Pulmonary artery endothelial cell (primary cell): ENCODE measurements around the gene PDYN. TPM values are rescaled to one million over a fixed set of nuclear protein-coding genes. Genes with fewer than 3 reads are reported as not detected.

Source experiments
- DNase-seq: peaks from one replicate; pipeline ENCODE4 v3.0.0-alpha.2; 2011; ENCODE audit warnings: low read depth, low spot score
- total RNA-seq: library from RNA; depleted of rRNA; stranded (reverse); fragments of >200 nt; gene quantifications from 2 replicates; pipeline ENCODE4 v1.2.3, GENCODE V29; 2014

The PDYN gene
- total RNA-seq, 1 donor from 2014 or later: not detected

DNA sequence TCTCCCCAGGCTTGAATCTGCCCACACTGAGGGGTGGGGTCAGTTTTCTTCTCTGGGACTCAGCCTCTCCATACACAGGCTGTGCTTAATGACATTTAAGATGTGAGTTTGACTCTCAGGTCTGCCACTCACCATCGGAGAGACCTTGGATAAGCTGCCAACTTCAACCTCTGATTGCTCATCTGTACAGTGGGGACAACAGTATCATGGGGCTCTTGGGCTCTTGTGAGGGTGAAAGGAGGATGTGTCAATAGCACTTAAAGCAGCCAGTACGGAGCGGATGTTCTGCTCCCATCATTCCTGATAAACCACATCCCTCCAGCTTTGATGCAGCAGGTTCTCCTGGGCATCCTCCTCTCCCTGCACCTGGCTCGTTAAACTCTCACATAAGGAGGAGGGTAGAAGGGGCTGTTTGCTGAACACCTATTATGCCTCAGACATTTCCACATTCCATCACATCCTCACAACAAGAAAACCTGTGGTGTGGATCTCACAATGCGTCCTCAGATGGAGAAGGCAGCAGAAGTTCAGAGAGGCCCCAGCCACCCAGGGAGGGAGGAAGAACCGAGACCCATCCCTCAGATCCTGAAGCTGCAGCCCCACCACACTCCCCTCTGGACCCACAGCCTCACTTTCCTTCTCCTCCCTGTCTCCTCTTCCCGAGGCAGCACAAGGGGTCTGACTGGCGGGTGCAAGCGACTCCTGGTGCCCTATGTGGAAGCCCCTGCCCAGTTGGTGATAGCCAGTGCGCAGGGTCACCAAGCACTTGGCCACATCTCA lies 1.9 kb upstream of the PDYN start:
- no peak for DNase-seq

DNA sequence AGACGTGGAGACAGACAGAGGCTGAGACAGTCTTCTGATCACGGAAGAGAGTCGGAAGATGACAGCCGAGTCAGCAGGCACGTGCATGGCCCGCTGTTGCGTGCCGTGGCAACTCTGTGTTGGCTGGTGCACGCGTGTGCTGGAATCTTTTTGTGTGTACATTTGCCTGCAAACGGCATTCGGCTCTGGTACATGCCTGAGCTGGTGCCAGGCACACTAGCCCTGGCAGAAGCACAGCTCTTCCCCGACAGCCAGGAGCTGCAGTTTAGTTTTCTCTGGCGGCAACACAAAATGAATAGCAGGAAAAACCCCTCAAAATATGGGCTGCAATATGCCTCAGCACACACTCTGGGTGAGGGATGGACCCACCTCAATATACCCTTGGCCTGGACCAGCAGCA lies 769 bp upstream of the PDYN start:
- no peak for DNase-seq

DNA sequence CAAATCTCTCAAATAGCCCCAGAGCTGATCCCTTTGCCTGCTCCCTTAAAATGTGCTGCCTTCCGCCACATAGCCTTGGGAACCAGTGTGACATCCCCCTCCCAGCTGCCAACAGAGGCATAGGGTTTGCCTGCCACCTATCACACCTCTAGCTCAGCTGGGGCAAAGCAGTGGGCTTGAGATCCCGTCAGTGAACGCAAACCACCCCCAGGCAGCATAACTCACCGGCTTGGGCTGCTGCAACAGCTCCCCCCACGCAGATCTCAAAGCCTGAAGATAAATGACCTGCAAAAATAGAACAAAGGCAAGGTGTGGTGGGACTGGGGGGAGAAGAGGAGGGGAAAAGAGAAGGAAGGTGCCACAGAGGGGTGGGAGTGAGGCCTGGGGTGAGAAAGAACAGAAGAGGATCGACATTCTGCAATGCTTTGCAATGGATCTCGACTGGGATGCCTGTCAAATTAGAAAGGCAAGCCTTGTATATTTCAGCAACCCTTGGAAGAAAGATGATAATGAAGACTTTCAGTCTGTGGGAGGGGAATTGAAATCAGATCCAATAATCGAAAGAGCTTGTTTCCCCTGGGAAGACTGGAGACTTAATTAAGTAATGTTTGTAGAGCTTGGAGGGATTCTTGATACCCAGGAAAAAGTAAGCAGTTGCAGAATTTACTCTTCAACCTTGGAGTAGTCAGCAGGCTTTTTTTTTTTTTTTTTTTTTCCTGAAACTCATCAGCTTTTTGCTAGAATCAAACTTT lies 1.3 kb downstream of the PDYN start:
- no peak for DNase-seq

DNA sequence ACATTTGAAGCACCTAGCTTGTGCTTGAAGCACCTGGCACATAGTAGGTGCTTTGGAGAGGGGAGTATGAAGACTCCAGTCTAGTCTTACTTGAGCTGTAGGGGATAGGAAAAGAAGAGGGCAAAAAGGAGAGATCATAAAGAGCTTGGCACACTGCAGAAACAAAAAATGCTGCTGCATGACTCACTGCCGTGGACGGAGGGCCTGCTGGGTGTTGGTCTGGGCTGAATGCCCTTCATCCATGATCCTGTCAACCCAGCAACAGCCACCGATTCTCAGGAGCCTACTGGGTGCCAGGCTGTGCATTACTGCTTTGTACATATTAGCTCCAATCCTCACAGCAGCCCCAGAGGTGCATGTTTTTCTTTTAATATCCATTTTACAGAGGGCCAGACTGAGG lies 6.0 kb downstream of the PDYN start:
- no peak for DNase-seq

DNA sequence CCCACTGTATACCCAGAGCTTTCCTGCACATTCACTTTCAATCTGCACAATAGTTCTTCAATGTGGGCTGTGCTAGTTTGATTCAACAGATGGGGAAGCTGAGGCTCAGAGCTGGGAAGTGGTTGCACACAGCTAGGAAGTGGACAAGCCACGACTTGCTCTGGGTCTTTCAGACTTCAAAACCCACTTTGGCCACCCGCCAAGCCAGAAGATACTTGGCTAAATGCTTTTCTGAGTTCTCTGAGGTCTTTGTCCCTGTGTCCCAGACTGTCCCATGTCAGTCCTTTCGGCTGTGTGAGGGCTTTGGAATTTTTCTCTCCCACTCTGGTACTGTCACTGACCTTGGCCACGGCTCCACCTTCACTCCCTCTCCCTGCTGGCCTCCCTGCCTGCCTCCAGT lies 10.6 kb downstream of the PDYN start:
- no peak for DNase-seq

DNA sequence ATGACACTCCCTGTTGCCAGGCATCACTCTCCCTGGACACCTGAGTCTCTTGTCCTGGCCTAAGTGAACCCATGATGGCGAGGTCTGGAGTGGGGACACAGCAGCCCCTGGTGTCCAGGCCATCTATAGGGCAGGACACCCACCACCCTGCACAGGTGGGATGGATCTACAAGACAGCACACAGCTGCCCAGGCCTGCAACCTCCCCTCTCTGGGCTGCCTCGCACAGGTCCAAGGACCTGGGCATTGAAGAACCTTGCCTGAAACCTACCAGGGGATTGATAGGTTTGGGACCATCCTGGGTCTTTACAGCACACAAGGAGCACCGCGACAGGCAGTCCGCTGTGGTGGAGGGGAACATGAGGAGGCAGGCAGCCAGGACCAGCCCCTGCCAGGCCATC lies 11.2 kb downstream of the PDYN start:
- no peak for DNase-seq

DNA sequence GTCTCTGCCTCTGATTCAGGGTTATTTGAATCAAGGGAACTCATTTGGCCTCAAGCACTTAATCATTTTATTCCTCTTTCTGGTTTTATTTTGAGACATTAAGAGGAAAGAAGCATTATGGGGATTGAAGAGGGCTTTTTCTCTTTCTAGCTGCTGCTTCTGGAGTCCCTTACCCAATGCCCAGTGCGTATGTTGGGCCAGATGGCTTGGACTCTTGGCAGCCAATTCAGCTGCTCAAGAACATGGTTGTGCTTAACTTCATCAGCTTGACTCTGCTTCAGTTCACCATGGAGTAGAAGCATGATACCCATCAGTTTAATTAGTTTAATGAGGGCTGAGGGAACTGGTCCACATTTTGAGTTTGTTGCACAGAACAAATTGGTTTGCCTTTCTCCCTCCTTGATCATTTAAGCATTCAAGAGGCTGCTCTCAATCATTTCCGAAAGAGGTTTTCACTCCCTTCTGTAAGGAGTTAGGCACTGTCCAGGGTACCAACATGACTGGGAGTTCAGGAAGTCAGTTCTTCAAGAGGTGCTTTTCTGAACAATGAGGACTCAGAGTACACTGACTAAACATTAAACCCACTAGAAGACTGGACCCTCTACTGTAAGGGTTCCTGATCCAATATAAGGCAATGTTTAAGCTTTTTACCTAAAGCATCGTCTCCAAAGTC lies 14.6 kb downstream of the PDYN start:
- no peak for DNase-seq

DNA sequence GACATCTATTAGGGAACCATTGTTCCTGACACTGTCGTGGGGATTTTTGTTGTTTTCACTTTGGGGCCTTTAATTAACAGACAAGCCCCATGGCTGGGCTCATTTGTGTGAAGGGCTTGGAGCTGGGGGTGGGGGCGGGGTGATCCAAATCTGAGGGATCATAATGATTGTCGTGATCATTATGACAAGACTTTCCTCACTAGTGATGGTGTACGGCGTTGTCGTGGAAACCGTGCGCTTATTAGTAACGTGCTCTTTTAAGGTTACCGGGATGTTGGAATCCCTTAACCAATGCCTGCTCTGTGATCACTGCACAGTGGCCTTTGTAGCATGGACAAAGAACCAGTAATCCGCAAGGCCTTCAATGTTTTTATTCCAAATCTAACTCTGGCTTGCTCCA lies 18.6 kb downstream of the PDYN start:
- no peak for DNase-seq

DNA sequence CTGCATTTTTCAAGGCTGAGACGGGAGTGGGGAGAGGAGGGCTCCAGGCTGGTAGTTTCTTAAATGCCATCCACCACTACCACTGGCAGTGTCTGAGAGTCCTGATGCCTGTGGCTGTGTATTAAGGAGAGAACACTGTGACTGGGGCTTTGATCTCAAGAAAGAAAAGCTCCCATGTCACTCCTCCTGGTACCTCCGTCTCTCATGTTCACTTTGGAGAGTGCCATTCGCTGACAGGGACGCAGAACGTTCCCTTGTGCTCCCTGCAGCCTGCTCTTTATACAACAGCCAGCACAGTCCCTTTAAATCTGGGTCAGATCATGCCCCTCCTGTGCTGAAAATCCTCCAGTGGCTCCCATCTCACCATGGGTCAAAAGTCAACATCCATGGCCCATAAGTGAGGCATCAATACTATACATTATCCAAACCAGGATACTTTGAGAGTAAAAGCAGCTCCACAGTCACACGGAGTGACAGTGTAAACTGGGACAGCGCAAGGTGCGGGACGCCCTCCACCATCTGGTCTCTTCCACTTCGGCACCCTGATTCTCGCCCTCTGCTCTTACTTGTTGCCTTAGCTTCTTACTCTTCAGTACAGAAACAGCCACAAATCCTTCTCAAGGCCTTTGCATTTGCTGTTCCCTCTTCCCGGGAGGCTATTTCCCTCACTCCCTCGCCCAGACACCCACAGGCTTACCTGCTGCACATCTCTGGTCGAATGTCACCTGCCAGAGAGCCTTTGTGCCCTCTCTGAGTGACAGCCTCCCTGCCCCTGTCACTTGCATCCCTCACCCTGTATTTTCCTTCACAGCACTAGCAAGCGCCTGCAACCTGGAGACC lies 20.0 kb downstream of the PDYN start:
- DNase-seq: no peak

DNA sequence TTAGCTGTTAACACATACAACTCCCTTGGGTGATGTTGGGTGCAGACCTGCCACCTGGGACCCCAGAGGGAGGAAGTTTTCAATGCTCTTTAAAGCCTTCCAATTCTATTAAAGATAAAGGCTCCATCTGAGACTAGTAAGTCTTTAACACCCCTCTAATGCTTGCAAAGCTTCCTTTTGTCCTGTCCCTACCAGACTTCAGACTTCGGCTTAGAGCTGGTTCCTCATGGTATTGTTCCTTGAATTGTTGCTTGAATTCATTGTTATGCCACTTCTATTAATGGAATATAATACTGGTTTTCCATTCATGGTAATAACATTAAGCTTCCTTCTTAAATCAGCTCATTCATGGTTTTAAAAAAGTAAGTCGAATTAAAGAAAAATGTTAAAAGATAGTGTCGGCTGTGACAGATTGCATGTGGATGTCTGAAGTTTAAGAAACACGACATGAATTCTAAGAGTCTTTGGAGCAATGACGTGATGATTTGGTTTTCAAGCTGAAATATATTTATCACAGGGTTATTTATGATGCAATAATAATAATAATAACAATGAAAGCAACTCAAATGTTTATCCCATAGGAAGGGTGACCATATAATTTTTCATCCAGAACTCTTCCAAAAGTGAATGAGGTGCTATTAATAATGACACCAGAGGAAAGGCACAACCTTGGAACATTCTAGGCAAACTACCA lies 21.8 kb downstream of the PDYN start:
- DNase-seq: no peak

DNA sequence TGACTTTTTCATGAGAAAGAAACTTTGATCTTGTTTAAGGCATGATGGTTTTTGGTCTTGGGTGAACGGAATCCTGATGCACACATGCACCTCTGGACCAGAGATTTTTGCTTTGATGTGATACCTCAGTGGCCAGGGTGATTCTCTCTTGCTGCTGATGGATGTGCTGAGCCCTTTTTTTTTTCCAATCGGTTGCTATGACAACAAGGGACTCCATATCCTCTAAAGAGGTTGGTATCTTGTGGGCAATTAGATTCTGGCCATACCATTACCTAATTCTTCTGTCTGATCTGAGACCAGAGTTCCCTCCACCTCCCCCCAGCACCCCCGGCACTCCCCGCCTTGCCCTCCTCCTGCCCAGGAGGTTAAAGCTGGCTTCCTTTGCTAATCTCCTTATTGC lies 24.9 kb downstream of the PDYN start:
- DNase-seq: no peak

DNA sequence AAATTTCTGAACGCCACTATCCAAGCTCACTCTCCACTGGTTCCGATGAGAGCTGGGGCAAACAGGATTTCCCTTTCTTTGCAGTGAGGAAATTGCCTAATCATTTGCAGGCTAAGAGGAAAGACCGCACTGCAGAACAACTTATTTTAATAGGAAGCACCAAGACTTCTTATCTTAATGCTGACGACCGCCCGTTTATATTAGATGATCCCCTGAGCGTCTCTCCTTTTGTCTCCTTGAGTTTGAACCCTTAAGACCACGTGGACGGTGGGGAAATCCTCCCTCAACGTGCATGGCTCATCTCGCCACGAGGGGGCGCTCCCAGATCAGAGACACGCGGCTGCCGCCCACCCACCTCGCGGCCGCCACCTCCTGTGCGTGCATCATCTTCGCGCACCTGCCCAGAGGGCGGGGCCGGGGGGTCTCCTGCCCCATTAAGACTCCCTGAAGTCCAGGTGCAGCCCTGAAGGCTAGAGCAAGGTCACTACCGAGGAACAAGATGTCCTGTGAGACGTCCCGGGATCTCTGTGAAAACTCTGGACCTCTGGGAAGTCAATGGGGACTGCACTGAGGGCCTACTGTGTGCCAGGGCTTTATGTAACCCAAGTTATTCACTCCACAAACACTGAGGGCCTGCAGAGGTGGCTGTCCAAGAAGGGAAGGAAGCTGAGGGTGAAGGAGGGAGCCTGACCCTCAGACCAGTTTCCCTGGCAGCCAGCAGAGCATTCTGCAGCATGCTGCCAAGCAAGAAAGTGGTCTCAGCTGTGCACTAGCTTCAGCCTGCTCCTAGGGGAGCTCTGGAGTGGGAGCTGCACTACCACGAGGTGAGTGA lies 28.1 kb downstream of the PDYN start:
- DNase-seq: peak; percentile 8

DNA sequence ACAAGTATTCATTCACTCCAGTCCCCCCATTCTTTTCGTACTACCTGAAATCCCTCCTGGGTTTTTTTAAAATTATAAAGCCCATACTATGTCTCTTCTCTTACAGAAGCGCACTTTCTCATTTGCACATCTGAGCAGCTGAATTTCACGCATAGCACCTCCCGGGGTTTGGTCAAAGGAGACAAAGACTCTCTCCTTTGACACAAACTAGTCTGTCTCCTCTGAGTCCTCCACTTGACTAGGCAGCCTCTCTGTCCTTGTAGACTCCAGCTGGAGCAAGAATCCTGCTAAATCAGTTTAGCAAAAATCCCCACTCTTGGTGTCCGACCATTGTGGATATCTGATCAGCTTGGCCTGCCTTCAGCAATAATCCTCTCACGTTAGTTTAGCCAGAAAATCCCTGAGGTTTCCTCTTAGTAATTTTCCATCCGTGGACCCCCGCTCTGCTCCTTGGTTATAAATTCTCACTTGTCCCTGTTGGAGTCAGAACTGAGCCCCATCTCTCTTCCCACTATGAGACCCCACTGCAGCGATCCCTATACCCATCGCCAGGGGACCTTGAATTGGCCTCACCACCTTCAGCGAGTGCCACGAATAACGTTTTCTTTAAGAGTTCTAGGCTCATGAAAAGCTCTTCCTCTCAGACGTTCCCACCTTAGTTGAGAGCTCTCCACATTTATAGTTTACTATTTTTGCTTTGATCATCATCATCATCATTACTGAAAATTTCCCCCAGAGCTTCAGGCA lies 29.0 kb downstream of the PDYN start:
- DNase-seq: no peak

DNA sequence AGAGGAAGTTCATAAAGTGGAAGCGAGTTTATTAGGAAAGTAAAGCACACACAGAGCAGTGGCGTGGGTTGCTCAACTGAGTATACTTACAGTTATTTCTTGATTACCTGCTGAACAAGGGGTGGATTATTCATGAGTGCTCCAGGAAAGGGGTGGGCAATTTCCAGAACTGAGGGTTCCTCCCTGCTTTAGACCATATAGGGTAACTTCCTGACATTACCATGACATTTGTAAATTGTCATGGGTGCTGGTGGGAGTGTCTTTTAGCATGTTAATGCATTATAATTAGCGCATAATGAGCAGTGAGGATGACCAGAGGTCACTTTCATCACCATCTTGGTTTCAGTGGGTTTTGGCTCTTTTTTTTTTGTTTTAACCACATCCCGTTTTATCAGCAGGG lies 29.8 kb downstream of the PDYN start:
- no peak for DNase-seq

DNA sequence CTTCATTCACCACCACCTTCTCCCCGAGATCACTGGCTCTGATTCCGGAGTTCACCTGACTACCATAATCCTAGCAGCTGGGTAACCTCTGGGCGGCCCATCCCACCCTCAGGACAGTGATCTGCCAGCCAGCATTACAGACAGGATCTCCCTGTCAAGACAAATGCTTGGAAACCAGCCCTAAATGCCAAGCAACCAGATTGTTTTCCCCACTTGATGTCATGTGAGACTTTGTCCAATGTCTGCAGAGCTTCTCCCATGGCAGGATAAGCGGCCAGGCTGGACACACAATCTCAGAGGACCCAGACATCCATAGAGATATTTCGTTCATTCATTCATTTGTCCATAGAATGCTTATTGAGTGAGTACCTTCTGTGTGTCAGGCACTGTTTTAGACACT lies 32.5 kb downstream of the PDYN start:
- DNase-seq: no peak

DNA sequence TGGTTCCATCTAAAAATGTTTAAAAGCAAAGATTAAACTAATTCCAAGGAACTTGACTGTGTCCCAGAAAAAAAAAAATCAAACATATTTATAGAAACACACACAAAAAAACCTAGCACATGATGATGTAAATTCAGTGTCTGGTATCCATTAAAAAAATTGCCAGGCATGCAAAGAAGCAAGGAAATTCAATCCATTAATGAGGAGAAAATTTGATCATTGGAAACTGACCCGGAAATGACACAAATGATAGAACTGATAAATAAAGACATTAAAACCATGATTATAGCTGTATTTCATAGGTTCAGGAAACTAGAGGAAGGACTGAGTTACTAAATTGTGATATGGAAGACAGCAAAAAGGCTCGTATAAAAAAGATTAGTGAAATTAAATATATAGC lies 34.7 kb downstream of the PDYN start:
- DNase-seq: no peak

DNA sequence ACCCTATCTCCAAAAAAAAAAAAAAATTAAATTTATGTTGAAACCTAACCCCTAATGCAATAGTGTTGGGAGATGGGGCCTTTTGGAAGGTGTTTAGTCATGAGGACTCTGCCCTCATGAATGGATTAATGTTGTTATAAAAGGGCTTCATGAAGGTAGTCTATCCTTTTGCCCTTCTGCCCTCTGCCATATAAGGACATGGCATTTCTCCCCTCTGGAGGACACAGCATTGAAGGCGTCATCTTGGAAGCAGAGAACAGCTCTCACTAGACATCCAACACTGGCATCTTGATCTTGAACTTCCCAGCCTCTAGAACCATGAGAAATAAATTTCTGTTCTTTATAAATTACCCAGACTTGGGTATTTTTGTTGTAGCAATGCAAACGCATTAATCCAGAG lies 35.4 kb downstream of the PDYN start:
- no peak for DNase-seq

DNA sequence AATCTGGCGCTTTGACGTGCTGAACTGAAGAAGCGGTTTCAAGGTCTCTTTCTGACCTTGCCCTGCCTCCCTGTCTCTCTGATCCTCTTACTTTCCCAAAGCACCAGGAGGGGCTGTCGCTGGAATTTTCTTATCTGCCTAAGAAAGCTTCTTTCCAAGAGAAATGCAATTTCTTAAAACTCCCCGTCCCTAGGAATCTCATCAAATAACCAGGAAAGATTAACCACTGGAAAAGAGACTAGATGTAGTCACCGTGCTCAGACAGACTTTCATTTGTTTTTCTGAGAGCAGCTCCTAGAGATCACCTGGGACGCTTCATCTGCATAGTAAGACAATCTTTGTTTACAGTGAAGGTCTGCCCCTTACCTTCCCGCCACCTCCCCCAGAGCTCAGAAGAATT lies 38.6 kb downstream of the PDYN start:
- DNase-seq: no peak

DNA sequence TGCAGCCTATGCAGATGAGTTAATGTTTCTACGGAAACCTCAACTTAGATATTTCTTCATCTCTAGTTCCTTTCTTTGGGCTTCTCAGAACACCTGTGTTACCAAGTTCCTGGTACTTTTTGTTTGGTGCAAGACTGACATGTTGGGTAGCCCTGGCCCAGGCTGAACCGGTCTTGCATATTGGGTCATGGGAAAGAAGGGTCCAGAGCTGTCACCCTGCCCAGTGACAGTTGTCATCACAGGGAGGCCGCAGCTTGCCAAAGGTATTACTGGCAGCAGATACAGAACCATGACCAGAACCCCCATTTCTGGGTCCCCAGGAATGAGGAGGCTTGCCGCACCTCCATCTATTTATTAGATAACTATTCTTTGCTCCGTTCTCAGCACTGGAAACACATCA lies 40.2 kb downstream of the PDYN start:
- no peak for DNase-seq
